ENCODE results near the gene FSD2. TPM values are rescaled to one million over a fixed set of nuclear protein-coding genes. Genes with fewer than 3 reads are reported as not detected.

FSD2 gene
- total and polyA plus RNA-seq, 2 of the 8 experiments (the other 6 are each of a cell fraction or from before 2014, with no cell fraction given) = 0.02 TPM; not detected in 1

- TF ChIP-seq CHD7 (IDR thresholded peaks at IDR 0.05; ENCODE audit: insufficient replicate concordance, low read length) = no peak
- no peak for TF ChIP-seq NANOG (IDR thresholded peaks at IDR 0.05; ENCODE audit: insufficient read depth, low read depth, low read length, poor library complexity, severe bottlenecking)
- TF ChIP-seq, protein P1, sequence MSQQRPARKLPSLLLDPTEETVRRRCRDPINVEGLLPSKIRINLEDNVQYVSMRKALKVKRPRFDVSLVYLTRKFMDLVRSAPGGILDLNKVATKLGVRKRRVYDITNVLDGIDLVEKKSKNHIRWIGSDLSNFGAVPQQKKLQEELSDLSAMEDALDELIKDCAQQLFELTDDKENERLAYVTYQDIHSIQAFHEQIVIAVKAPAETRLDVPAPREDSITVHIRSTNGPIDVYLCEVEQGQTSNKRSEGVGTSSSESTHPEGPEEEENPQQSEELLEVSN (IDR thresholded peaks at IDR 0.05) = no peak
- no peak for TF ChIP-seq GABPA (IDR thresholded peaks at IDR 0.05; ENCODE audit: borderline replicate concordance, insufficient read depth, low read length)
- no peak for TF ChIP-seq FOSL1 (IDR thresholded peaks at IDR 0.05; ENCODE audit: insufficient read depth, low read depth, low read length)
- no peak for TF ChIP-seq SP4 (IDR thresholded peaks at IDR 0.05; ENCODE audit: low read length)
- TF ChIP-seq CHD2 (IDR thresholded peaks at IDR 0.05; ENCODE audit: low read length) = no peak
- TF ChIP-seq JUN (IDR thresholded peaks at IDR 0.05; ENCODE audit: low read depth, low read length) = no peak
- no peak for TF ChIP-seq BRCA1 (IDR thresholded peaks at IDR 0.05; ENCODE audit: low read depth, low read length)
- no peak for TF ChIP-seq KDM4A (IDR thresholded peaks at IDR 0.05; ENCODE audit: low read depth, low read length, severe bottlenecking)
- TF ChIP-seq CREB1 (IDR thresholded peaks at IDR 0.05) = no peak
- no peak for TF ChIP-seq TCF12 (IDR thresholded peaks at IDR 0.05; ENCODE audit: low read depth, low read length)
Measured at GRCh38 chr15:82742134-82742533, 63.7 kb downstream of the FSD2 start (continued).
